Measurements from ENCODE around the gene CCAR1.

DNA sequence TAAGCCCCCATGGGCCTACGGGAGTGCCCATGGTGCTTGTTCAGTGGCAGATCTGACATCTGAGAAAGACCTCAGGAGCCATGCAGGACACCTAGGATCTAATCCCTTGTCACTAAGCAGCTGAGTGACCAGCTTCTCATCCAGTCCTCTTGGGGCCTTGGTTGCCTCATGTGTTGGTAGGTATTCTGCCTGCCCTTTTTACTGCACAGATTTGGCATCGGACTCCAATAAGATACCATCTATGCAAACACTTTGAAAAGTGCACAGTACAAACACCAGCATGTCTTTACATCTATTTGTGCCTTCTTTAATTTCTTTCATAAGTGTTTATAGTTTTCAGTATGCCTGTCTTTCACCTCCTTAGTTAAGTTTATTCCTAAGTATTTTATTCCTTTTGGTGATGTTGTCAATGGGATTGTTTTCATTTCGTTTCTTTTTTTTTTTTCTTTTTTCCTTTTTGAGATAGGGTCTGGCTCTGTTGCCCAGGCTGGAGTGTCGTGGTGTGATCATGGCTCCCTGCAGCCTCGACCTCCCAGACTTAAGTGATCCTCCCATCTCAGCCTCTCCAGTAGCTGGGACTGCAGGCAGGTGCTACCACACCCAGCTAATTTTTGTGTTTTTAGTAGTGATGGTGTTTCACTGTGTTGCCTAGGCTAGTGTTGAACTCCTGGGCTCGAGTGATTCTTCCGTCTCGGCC is 116.7 kb downstream of the CCAR1 start:
- TF ChIP-seq, protein P1, sequence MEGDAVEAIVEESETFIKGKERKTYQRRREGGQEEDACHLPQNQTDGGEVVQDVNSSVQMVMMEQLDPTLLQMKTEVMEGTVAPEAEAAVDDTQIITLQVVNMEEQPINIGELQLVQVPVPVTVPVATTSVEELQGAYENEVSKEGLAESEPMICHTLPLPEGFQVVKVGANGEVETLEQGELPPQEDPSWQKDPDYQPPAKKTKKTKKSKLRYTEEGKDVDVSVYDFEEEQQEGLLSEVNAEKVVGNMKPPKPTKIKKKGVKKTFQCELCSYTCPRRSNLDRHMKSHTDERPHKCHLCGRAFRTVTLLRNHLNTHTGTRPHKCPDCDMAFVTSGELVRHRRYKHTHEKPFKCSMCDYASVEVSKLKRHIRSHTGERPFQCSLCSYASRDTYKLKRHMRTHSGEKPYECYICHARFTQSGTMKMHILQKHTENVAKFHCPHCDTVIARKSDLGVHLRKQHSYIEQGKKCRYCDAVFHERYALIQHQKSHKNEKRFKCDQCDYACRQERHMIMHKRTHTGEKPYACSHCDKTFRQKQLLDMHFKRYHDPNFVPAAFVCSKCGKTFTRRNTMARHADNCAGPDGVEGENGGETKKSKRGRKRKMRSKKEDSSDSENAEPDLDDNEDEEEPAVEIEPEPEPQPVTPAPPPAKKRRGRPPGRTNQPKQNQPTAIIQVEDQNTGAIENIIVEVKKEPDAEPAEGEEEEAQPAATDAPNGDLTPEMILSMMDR (IDR thresholded peaks at IDR 0.05) = no peak
- TF ChIP-seq POLR2A (IDR thresholded peaks at IDR 0.05) = no peak

Measured in vagina (tissue), 2 donors.